BJ (cell line): ENCODE measurements around the gene DENND4B. TPM values are rescaled to one million over a fixed set of nuclear protein-coding genes. Genes with fewer than 3 reads are reported as not detected.

Source experiments
- CTCF ChIA-PET: fragments of 350-600 bp; formaldehyde crosslinking; extraction: SDS; loops from one replicate; lab custom pipeline; 2021; ENCODE audit warnings: antibody characterized with exemption, inconsistent platforms; lab: Yijun Ruan, JAX
- POLR2A ChIA-PET: fragments of 300-600 bp; sonication (Branson Sonifier 250); formaldehyde crosslinking; extraction: SDS; loops from one replicate; lab custom pipeline; 2021; ENCODE audit warnings: antibody characterized with exemption; lab: Charles Lee
- DNase-seq: peaks from one replicate; pipeline ENCODE4 v3.0.0-alpha.2; 2011; ENCODE audit warnings: low read depth
- H3K27me3 ChIP-seq: 2 replicates; pipeline ENCODE4 v1.6.0; 2011; ENCODE audit warnings: low read length; ENCODE audit not compliant: control insufficient read depth, insufficient read depth
- H3K36me3 ChIP-seq: 2 replicates; pipeline ENCODE4 v1.5.1; 2011; ENCODE audit warnings: low read length; ENCODE audit not compliant: control insufficient read depth, insufficient read depth
- H3K4me3 ChIP-seq: 2 replicates; pipeline ENCODE4 v1.5.1; 2011; ENCODE audit warnings: low read depth, mild to moderate bottlenecking, control low read depth, low read length
- polyA plus RNA-seq: library from polyadenylated mRNA; depleted of rRNA; stranded (reverse); fragments of >200 nt; gene quantifications from 2 replicates; pipeline ENCODE4 v1.2.3, GENCODE V29; 2011
- TF ChIP-seq, protein P1 (sequence below): IDR thresholded peaks from 2 replicates; pipeline ENCODE4 v1.5.1; 2011; ENCODE audit warnings: low read depth, mild to moderate bottlenecking, control low read depth, inconsistent platforms, low read length, moderate library complexity; ENCODE audit not compliant: insufficient read depth

DENND4B gene
- polyA plus RNA-seq, 1 experiment, result 17.6 TPM

DNA sequence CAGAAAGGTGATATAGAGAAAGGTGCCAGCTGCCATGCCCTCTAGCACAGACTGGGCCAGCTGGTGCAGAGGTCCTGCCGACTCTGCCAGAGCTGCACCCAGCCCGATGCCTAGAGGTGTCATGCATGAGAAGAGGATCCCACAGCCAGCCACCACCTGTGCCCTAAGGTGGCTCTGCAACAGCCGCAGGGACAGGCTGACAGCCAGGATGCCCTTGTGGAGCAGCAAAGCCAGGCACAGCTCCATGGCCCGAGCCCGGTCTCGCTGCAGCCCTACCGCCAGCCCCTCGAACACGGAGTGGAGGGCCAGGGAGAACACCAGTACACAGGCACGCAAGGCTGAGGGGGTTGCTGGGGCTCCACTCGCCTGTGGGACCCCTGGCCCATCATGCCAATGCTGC is 13.7 kb upstream of the DENND4B start:
- TF ChIP-seq, protein P1, sequence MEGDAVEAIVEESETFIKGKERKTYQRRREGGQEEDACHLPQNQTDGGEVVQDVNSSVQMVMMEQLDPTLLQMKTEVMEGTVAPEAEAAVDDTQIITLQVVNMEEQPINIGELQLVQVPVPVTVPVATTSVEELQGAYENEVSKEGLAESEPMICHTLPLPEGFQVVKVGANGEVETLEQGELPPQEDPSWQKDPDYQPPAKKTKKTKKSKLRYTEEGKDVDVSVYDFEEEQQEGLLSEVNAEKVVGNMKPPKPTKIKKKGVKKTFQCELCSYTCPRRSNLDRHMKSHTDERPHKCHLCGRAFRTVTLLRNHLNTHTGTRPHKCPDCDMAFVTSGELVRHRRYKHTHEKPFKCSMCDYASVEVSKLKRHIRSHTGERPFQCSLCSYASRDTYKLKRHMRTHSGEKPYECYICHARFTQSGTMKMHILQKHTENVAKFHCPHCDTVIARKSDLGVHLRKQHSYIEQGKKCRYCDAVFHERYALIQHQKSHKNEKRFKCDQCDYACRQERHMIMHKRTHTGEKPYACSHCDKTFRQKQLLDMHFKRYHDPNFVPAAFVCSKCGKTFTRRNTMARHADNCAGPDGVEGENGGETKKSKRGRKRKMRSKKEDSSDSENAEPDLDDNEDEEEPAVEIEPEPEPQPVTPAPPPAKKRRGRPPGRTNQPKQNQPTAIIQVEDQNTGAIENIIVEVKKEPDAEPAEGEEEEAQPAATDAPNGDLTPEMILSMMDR, result no peak
- CTCF ChIA-PET, result interaction anchor here (1.9 to 3.4 kb wide), 3 partner anchors 14 to 163 kb away, joined by 4 to 17 read pairs (median 6); partner anchors contain the start of genes DENND4B and RAB13
- peaks cover 14% of the 10 kb centered on the region for H3K36me3 ChIP-seq
- no peak overlapping the region for H3K4me3 ChIP-seq
- DNase-seq, result no peak
- H3K27me3 ChIP-seq, result no peaks in the 10 kb centered on the region
- POLR2A ChIA-PET, result no interaction called here

- no peak for DNase-seq
- TF ChIP-seq, protein P1, result no peak
- peaks cover 15% of the 10 kb centered on the region for H3K36me3 ChIP-seq
- H3K4me3 ChIP-seq, result no peak overlapping the region
- ChIA-PET POLR2A (no interaction called here), CTCF (interaction anchor here (1.9 kb wide), 2 partner anchors 13 to 163 kb away, joined by 4 to 7 read pairs; partner anchors contain the start of gene DENND4B)
- no peaks in the 10 kb centered on the region for H3K27me3 ChIP-seq
Measured at GRCh38 chr1:153959454-153959853, 12.9 kb upstream of the DENND4B start.

DNA sequence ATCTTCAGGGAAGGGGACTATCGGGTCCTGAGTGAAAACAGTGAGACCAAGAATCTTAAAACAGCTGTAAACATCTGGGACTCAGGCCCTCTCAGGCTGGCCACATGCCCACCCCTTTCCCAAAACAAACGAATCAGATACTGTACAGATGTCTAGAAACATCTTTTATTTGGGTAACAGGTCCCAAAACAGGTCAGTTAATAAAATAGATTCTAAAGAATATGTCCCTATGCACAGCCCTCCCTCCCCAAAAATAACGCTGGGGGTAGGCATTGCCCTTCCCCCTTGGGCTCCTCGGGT is 12.4 kb upstream of the DENND4B start:
- H3K36me3 ChIP-seq, result peaks cover 16% of the 10 kb centered on the region
- H3K4me3 ChIP-seq, result no peak overlapping the region; the same call in 1 of the 2 replicates
- CTCF ChIA-PET, result interaction anchor here (1.9 kb wide), 1 partner anchor 13 kb away, joined by 7 read pairs; the partner anchor contains the start of gene DENND4B
- H3K27me3 ChIP-seq, result no peaks in the 10 kb centered on the region
- DNase-seq, result no peak
- POLR2A ChIA-PET, result no interaction called here
- TF ChIP-seq, protein P1, result no peak

DNA sequence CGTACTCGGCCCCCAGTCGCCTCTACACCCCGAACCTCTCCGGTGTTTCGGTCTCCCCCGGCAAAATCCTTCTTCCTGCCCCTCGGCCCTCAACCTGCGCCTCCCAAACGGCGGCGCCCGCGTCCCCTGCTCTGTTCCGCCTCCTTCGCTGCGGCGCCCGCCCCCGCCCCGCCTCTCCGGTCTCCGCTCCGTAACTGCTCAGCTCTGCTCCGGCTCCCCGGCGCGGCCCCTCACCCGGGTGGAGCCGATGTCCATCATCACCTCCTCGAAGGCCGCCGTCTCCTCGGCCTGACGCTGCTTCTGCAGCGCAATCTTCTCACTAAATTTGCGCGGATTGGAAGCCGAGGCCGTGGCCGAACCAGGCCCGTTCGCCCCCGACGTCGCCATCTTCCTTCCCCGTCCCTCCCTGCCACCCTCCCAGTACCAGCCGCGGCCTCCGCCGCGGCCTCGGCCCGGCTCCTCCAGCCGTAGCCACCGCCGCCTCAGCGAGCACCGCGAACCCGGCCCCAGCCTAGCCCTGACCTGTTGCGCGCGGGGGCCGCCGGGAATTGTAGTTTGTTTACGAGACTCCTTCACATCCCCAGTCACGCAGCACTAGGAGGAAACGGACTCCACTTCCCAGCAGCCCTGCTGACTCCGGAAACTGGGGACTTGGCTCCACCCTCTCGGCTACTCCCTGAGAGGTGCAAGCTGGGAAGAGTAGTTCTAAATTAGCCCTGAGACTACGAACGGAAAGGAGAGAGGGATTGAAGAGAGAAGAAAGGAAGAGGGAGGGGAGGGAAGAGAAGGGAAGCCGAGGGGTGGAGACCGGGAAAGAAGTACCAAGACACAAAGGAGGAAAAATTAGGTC is 11.8 kb upstream of the DENND4B start, which contains the start of gene CRTC2:
Gene CRTC2 (minus strand): TSS at position 502 of the 850 bp plus-strand sequence. CDS start 115 bp downstream, at position 387.
- ChIA-PET POLR2A (interaction anchor here (0.7 kb wide), 1 partner anchor 182 kb away, joined by 21 read pairs; no protein-coding TSS in a partner anchor), CTCF (interaction anchor here (1.9 to 2.5 kb wide), 2 partner anchors 12 kb away, joined by 7 to 13 read pairs; partner anchors contain the start of gene DENND4B)
- DNase-seq, result peak; percentile 95
- peak within 1 kb of the TSS; percentile 96 for H3K4me3 ChIP-seq
- peaks cover 19% of the 10 kb centered on the region for H3K36me3 ChIP-seq
- TF ChIP-seq, protein P1, result 0 out of 2 replicates have a peak, but pooled peaks have one; percentile 7
- no peaks in the 10 kb centered on the region for H3K27me3 ChIP-seq

DNA sequence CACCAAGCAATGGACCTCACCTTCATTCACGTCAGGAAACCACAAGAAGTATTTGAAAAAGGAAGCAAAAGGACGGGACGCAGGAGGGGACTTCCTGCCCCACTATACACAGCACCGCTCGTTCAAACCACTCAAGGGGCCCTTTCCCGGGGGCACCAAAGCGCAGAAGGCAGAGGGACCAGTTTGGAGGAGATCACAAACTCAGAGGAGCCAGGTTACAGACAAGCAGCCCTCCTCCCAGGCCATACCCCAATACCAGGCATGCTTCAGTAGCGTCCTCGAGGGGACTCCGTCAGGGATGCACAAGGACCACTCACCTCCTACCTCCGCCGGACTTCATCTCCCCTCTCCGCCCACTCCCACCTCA is 11.2 kb upstream of the DENND4B start:
- H3K4me3 ChIP-seq, result peak overlapping the region; percentile 96
- DNase-seq, result no peak
- ChIA-PET POLR2A (no interaction called here), CTCF (interaction anchor here (2.5 kb wide), 1 partner anchor 11 kb away, joined by 13 read pairs; the partner anchor contains the start of gene DENND4B)
- H3K27me3 ChIP-seq, result no peaks in the 10 kb centered on the region
- TF ChIP-seq, protein P1, result no peak
- H3K36me3 ChIP-seq, result peaks cover 21% of the 10 kb centered on the region
